ENCODE data around the gene PLA2G12B.
A peak's percentile ranks its signal among the peaks of the same experiment; 100 is the strongest.

PLA2G12B gene

DNA sequence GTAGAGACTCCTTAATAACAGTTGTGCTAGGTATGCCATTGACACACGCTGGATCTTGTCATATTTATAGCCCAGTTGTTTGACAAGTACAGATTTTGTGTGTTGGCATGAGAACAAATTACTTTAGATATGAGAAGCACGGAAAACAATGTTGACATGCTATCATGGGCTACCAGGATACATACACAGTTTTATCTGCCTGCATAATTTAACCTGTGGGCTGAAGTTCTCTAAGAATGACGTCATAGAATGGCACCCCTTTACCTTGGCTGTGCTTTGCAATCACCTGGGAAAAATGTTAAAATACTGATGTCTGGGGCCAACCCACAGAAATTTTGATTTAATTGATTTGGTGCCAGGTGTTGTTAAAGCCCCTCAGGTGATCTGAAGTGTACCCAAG, 2.8 kb downstream of the PLA2G12B start:
- Histone ChIP-seq H3K27ac (ENCODE audit: extremely low read depth, low read depth, low read length) (no peak overlapping the region), H3K4me3 (ENCODE audit: low read depth, low read length) (no peak overlapping the region), H3K9me3 (ENCODE audit: control insufficient read depth, insufficient read depth, low read depth, low read length) (no peaks in the 10 kb centered on the region), H3K4me1 (ENCODE audit: control insufficient read depth, insufficient read depth, low read length) (peaks cover 2% of the 10 kb centered on the region; the same call in 1 of the 2 replicates), H3K36me3 (ENCODE audit: control insufficient read depth in 2 of 2, insufficient read depth in 1 of 2, low read length in 2 of 2) (no peaks in the 10 kb centered on the region)
- CTCF ChIA-PET = no interaction called here
- POLR2A ChIA-PET = no interaction called here
- TF ChIP-seq, protein P1, sequence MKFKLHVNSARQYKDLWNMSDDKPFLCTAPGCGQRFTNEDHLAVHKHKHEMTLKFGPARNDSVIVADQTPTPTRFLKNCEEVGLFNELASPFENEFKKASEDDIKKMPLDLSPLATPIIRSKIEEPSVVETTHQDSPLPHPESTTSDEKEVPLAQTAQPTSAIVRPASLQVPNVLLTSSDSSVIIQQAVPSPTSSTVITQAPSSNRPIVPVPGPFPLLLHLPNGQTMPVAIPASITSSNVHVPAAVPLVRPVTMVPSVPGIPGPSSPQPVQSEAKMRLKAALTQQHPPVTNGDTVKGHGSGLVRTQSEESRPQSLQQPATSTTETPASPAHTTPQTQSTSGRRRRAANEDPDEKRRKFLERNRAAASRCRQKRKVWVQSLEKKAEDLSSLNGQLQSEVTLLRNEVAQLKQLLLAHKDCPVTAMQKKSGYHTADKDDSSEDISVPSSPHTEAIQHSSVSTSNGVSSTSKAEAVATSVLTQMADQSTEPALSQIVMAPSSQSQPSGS (tag by site-specific recombination; IDR thresholded peaks at IDR 0.05; ENCODE audit: low read depth) = peak; percentile 63
- no peak for TF ChIP-seq IKZF3 (tag by site-specific recombination; IDR thresholded peaks at IDR 0.05)

DNA sequence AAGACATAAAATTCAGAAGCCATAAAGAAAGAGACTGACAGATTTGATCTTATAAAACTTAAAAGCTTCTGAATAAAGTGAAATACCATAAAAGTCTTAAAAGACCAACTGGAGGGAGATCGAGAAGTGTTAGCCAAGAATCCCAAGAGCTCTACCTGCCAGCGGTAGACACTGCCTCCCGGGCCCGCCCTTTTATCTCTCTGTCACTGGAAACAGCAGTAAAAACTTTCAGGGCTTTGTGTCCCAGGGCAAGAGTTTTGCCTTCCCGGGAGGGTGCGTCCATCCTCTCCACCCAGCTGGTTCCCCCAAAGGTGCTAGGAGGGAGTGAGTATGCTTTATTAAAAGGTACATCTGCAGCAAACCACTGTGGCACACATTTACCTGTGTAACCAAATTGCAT, 5.8 kb downstream of the PLA2G12B start:
- Histone ChIP-seq H3K27ac (ENCODE audit: extremely low read depth, low read depth, low read length) (no peak overlapping the region), H3K4me3 (ENCODE audit: low read depth, low read length) (no peak overlapping the region), H3K36me3 (ENCODE audit: control insufficient read depth in 2 of 2, insufficient read depth in 1 of 2, low read length in 2 of 2) (no peaks in the 10 kb centered on the region), H3K4me1 (ENCODE audit: control insufficient read depth, insufficient read depth, low read length) (no peaks in the 10 kb centered on the region), H3K9me3 (ENCODE audit: control insufficient read depth, insufficient read depth, low read depth, low read length) (no peaks in the 10 kb centered on the region)
- TF ChIP-seq, protein P2, sequence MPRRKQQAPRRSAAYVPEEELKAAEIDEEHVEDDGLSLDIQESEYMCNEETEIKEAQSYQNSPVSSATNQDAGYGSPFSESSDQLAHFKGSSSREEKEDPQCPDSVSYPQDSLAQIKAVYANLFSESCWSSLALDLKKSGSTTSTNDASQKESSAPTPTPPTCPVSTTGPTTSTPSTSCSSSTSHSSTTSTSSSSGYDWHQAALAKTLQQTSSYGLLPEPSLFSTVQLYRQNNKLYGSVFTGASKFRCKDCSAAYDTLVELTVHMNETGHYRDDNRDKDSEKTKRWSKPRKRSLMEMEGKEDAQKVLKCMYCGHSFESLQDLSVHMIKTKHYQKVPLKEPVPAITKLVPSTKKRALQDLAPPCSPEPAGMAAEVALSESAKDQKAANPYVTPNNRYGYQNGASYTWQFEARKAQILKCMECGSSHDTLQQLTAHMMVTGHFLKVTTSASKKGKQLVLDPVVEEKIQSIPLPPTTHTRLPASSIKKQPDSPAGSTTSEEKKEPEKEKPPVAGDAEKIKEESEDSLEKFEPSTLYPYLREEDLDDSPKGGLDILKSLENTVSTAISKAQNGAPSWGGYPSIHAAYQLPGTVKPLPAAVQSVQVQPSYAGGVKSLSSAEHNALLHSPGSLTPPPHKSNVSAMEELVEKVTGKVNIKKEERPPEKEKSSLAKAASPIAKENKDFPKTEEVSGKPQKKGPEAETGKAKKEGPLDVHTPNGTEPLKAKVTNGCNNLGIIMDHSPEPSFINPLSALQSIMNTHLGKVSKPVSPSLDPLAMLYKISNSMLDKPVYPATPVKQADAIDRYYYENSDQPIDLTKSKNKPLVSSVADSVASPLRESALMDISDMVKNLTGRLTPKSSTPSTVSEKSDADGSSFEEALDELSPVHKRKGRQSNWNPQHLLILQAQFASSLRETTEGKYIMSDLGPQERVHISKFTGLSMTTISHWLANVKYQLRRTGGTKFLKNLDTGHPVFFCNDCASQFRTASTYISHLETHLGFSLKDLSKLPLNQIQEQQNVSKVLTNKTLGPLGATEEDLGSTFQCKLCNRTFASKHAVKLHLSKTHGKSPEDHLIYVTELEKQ (tag by site-specific recombination; IDR thresholded peaks at IDR 0.05; ENCODE audit: borderline replicate concordance) = no peak
- TF ChIP-seq ZBTB17 (tag by site-specific recombination; IDR thresholded peaks at IDR 0.05) = no peak
- TF ChIP-seq ZNF10 (tag by site-specific recombination; IDR thresholded peaks at IDR 0.05) = no peak
- TF ChIP-seq, protein P3, sequence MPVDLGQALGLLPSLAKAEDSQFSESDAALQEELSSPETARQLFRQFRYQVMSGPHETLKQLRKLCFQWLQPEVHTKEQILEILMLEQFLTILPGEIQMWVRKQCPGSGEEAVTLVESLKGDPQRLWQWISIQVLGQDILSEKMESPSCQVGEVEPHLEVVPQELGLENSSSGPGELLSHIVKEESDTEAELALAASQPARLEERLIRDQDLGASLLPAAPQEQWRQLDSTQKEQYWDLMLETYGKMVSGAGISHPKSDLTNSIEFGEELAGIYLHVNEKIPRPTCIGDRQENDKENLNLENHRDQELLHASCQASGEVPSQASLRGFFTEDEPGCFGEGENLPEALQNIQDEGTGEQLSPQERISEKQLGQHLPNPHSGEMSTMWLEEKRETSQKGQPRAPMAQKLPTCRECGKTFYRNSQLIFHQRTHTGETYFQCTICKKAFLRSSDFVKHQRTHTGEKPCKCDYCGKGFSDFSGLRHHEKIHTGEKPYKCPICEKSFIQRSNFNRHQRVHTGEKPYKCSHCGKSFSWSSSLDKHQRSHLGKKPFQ (tag by site-specific recombination; IDR thresholded peaks at IDR 0.05) = no peak
- no peak for TF ChIP-seq ZNF221 (tag by site-specific recombination; IDR thresholded peaks at IDR 0.05; ENCODE audit: borderline replicate concordance)
- TF ChIP-seq, protein P4, sequence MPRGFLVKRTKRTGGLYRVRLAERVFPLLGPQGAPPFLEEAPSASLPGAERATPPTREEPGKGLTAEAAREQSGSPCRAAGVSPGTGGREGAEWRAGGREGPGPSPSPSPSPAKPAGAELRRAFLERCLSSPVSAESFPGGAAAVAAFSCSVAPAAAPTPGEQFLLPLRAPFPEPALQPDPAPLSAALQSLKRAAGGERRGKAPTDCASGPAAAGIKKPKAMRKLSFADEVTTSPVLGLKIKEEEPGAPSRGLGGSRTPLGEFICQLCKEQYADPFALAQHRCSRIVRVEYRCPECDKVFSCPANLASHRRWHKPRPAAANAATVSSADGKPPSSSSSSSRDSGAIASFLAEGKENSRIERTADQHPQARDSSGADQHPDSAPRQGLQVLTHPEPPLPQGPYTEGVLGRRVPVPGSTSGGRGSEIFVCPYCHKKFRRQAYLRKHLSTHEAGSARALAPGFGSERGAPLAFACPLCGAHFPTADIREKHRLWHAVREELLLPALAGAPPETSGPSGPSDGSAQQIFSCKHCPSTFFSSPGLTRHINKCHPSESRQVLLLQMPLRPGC (tag by site-specific recombination; IDR thresholded peaks at IDR 0.05) = no peak
- TF ChIP-seq ZNF571 (tag by site-specific recombination; IDR thresholded peaks at IDR 0.05) = no peak
- no peak for TF ChIP-seq KLF7 (tag by site-specific recombination; IDR thresholded peaks at IDR 0.05; ENCODE audit: borderline replicate concordance)
- TF ChIP-seq, protein P5, sequence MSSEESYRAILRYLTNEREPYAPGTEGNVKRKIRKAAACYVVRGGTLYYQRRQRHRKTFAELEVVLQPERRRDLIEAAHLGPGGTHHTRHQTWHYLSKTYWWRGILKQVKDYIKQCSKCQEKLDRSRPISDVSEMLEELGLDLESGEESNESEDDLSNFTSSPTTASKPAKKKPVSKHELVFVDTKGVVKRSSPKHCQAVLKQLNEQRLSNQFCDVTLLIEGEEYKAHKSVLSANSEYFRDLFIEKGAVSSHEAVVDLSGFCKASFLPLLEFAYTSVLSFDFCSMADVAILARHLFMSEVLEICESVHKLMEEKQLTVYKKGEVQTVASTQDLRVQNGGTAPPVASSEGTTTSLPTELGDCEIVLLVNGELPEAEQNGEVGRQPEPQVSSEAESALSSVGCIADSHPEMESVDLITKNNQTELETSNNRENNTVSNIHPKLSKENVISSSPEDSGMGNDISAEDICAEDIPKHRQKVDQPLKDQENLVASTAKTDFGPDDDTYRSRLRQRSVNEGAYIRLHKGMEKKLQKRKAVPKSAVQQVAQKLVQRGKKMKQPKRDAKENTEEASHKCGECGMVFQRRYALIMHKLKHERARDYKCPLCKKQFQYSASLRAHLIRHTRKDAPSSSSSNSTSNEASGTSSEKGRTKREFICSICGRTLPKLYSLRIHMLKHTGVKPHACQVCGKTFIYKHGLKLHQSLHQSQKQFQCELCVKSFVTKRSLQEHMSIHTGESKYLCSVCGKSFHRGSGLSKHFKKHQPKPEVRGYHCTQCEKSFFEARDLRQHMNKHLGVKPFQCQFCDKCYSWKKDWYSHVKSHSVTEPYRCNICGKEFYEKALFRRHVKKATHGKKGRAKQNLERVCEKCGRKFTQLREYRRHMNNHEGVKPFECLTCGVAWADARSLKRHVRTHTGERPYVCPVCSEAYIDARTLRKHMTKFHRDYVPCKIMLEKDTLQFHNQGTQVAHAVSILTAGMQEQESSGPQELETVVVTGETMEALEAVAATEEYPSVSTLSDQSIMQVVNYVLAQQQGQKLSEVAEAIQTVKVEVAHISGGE (tag by site-specific recombination; conservative IDR thresholded peaks at IDR 0.05; ENCODE audit: low read depth) = no peak
- no peak for TF ChIP-seq ZNF292 (tag by site-specific recombination; IDR thresholded peaks at IDR 0.05; ENCODE audit: borderline replicate concordance, low read depth)
- TF ChIP-seq KLF16 (tag by site-specific recombination; IDR thresholded peaks at IDR 0.05) = no peak
- TF ChIP-seq RBAK (tag by site-specific recombination; IDR thresholded peaks at IDR 0.05) = no peak
- no peak for TF ChIP-seq YY2 (tag by site-specific recombination; IDR thresholded peaks at IDR 0.05)
- ChIA-PET CTCF (interaction anchor here (1.0 kb wide), 1 partner anchor 112 kb away, joined by 3 read pairs; no protein-coding TSS in a partner anchor), POLR2A (no interaction called here)
